Hepatocyte (in vitro differentiated cells): ENCODE results near the gene HES4.

Experiments
- EZH2 ChIP-seq: fragments of 200-600 bp; sonication (generic); IDR thresholded peaks from 2 replicates; pipeline ENCODE4 v1.6.1; 2016; ENCODE audit warnings: antibody characterized with exemption, mild to moderate bottlenecking, borderline replicate concordance
- TF ChIP-seq, protein P1 (sequence below): fragments of 200-600 bp; sonication (generic); IDR thresholded peaks from 2 replicates; pipeline ENCODE4 v1.5.1; 2016; ENCODE audit warnings: antibody characterized with exemption, mild to moderate bottlenecking; ENCODE audit not compliant: poor library complexity

GRCh38 chr1:1046767-1047166 is 46.9 kb upstream of the HES4 start:
- no peak for TF ChIP-seq EZH2
- TF ChIP-seq, protein P1, sequence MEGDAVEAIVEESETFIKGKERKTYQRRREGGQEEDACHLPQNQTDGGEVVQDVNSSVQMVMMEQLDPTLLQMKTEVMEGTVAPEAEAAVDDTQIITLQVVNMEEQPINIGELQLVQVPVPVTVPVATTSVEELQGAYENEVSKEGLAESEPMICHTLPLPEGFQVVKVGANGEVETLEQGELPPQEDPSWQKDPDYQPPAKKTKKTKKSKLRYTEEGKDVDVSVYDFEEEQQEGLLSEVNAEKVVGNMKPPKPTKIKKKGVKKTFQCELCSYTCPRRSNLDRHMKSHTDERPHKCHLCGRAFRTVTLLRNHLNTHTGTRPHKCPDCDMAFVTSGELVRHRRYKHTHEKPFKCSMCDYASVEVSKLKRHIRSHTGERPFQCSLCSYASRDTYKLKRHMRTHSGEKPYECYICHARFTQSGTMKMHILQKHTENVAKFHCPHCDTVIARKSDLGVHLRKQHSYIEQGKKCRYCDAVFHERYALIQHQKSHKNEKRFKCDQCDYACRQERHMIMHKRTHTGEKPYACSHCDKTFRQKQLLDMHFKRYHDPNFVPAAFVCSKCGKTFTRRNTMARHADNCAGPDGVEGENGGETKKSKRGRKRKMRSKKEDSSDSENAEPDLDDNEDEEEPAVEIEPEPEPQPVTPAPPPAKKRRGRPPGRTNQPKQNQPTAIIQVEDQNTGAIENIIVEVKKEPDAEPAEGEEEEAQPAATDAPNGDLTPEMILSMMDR = no peak
